Measurements from ENCODE around the gene CELSR3.
A peak's percentile ranks its signal among the peaks of the same experiment; 100 is the strongest.

The CELSR3 gene

DNA sequence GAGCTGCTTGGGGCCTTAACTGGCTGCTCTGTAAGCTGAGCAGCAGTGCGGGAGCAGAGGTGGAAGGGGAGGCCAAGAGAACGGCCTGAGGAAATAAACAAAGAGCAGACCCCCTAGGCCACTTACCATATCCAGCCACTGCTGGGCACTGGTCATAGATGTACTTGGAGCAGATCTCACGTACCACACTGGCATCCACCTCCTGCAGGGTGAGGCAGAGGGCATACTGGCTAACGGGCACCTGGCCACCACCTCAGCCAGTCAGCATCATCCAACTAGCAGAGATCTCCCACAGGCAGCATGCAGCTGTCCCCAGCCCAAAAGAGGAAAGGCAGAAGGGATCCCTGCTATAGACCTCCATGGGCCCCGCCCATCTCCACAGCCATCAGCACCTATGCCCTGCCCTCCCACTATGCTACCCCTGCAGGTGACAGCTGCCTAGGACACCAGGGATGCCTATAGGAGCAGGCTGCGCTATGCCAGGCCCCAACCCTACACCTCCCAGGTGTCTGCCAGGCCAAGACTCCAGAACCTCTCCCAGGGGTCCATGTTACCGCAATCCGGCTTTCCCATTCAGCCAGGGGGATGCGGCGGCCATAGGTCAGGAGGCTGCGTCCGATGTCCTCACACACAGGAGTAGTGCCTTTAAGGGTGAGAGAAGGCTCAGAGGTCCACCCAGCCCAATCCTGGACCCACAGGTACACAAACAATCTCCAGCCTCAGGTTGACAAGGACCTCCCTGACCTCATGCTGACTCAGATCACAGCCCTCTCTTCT lies 63.0 kb downstream of the CELSR3 start:
- POLR2A ChIA-PET (ENCODE audit: low non-redundant PET): interaction anchor here (0.6 kb wide), 1 partner anchor 10 kb away, joined by 4 read pairs; the partner anchor contains the start of gene UQCRC1
- TF ChIP-seq, protein P1, sequence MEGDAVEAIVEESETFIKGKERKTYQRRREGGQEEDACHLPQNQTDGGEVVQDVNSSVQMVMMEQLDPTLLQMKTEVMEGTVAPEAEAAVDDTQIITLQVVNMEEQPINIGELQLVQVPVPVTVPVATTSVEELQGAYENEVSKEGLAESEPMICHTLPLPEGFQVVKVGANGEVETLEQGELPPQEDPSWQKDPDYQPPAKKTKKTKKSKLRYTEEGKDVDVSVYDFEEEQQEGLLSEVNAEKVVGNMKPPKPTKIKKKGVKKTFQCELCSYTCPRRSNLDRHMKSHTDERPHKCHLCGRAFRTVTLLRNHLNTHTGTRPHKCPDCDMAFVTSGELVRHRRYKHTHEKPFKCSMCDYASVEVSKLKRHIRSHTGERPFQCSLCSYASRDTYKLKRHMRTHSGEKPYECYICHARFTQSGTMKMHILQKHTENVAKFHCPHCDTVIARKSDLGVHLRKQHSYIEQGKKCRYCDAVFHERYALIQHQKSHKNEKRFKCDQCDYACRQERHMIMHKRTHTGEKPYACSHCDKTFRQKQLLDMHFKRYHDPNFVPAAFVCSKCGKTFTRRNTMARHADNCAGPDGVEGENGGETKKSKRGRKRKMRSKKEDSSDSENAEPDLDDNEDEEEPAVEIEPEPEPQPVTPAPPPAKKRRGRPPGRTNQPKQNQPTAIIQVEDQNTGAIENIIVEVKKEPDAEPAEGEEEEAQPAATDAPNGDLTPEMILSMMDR (conservative IDR thresholded peaks at IDR 0.05; ENCODE audit: low read depth): no peak
- no peak for DNase-seq (ENCODE audit: low spot score)
- CTCF ChIA-PET: interaction anchor here (1.4 kb wide), 1 partner anchor 10 kb away, joined by 3 read pairs; the partner anchor contains the start of gene UQCRC1
- H3K27ac ChIP-seq: peak overlapping the region; percentile 100

GRCh38 chr3:48599077-48599501 lies 63.6 kb downstream of the CELSR3 start:
- peak overlapping the region; percentile 100 for H3K27ac ChIP-seq
- ChIA-PET CTCF (interaction anchor here (1.4 kb wide), 1 partner anchor 10 kb away, joined by 3 read pairs; the partner anchor contains the start of gene UQCRC1), POLR2A (ENCODE audit: low non-redundant PET) (interaction anchor here (0.6 to 0.7 kb wide), 3 partner anchors 11 to 87 kb away, joined by 3 to 4 read pairs (median 3); partner anchors contain the start of genes PFKFB4 and UQCRC1)
- peak; percentile 91 for DNase-seq (ENCODE audit: low spot score)
- TF ChIP-seq, protein P1 (conservative IDR thresholded peaks at IDR 0.05; ENCODE audit: low read depth): no peak

DNA sequence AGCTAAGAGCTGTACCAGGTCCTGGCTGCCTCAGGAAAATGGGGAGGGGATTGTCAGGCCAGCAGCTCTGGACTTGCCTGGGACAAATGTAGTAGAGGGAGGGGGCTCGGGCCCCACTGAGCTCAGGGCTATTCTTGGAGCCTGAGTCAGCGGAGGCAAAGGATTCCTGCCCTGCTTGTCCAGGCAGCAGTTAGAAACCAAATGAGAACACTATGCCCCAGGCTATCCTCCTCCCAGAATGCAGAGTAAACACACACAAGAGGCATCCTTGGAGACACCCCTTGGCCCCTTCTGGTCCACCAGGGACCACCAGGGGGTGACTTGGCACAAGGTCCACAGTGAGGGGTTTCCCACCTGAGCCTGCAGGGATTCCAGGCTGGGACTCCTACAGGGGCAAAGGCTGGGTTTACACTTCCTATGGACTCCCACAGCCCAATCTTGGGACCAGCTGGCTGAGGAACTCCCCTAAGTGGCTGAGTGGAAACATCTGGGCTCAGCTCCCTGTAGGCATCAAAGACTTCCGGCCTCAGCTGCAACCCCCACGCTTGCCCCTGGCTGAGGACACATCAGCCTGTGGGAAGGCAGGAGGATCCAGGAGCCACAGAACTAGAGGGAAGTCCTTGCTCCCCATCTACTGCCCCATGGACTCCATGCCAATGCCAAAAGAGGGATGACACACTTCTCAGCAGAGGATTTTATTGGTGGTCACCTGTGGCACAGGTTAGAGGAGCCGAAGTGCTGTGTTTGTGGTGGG lies 64.2 kb downstream of the CELSR3 start:
- peak overlapping the region; percentile 100 for H3K27ac ChIP-seq
- POLR2A ChIA-PET (ENCODE audit: low non-redundant PET): interaction anchor here (0.6 to 0.7 kb wide), 3 partner anchors 11 to 88 kb away, joined by 3 to 4 read pairs (median 3); partner anchors contain the start of genes PFKFB4 and UQCRC1
- DNase-seq (ENCODE audit: low spot score): peak; percentile 88
- CTCF ChIA-PET: interaction anchor here (1.4 kb wide), 1 partner anchor 11 kb away, joined by 3 read pairs; the partner anchor contains the start of gene UQCRC1
- TF ChIP-seq, protein P1 (conservative IDR thresholded peaks at IDR 0.05; ENCODE audit: low read depth): no peak

- ChIA-PET CTCF (no interaction called here), POLR2A (ENCODE audit: low non-redundant PET) (no interaction called here)
- DNase-seq (ENCODE audit: low spot score): no peak
- peak overlapping the region; percentile 100 for H3K27ac ChIP-seq
- TF ChIP-seq, protein P1 (conservative IDR thresholded peaks at IDR 0.05; ENCODE audit: low read depth): no peak
Measured at GRCh38 chr3:48597408-48597800, 65.3 kb downstream of the CELSR3 start.

- DNase-seq (ENCODE audit: low spot score): no peak
- POLR2A ChIA-PET (ENCODE audit: low non-redundant PET): no interaction called here
- CTCF ChIA-PET: no interaction called here
- TF ChIP-seq, protein P1 (conservative IDR thresholded peaks at IDR 0.05; ENCODE audit: low read depth): no peak
- peak overlapping the region; percentile 100 for H3K27ac ChIP-seq
Measured at GRCh38 chr3:48596676-48597407, 65.8 kb downstream of the CELSR3 start.

DNA sequence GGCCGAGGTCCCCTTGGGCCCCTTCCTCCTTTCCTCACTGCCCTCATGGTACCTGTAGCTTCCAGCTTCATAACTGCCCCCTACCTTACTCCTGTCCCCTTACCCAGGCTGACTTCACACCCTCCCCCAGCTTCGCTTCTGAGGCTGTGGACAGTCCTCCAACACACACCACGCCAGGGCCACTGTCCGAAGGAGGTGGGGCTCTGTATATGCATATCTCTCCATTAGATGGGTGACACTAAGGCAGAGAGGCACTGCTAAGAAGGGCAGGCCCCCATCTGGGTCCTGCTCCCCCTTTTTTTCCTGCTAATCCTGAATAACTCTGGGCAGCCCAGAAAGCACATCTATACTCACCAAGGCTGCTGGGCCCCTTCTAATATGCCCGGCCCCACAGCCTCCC lies 66.5 kb downstream of the CELSR3 start:
- peak overlapping the region; percentile 100 for H3K27ac ChIP-seq
- CTCF ChIA-PET: no interaction called here

More for the DNA sequence above, 66.5 kb downstream of the CELSR3 start:
- TF ChIP-seq, protein P1 (conservative IDR thresholded peaks at IDR 0.05; ENCODE audit: low read depth): no peak
- POLR2A ChIA-PET (ENCODE audit: low non-redundant PET): no interaction called here
- DNase-seq (ENCODE audit: low spot score): no peak

All from RWPE1 (cell line).